H9 (cell line): ENCODE data around the gene KAZN. TPM values are rescaled to one million over a fixed set of nuclear protein-coding genes. Genes with fewer than 3 reads are reported as not detected.

Experiments
- DNase-seq: peaks from one replicate; pipeline ENCODE4 v3.0.0-alpha.2; 2017
- H2AFZ ChIP-seq: one replicate; pipeline ENCODE4 v1.6.1; 2013; ENCODE audit warnings: mild to moderate bottlenecking, low read length, control low read depth, moderate library complexity
- H2AK5ac ChIP-seq: 2 replicates; pipeline ENCODE4 v1.6.1; 2013; ENCODE audit warnings: low read length, control low read depth, mixed read lengths; ENCODE audit not compliant: insufficient read length
- H2BK120ac ChIP-seq: one replicate; pipeline ENCODE4 v1.6.1; 2013; ENCODE audit warnings: low read depth, mild to moderate bottlenecking, low read length, control low read depth, inconsistent platforms; ENCODE audit not compliant: poor library complexity, severe bottlenecking
- H2BK12ac ChIP-seq: 2 replicates; pipeline ENCODE4 v1.6.1; 2013; ENCODE audit warnings: low read length, control low read depth, mixed read lengths, low read depth; ENCODE audit not compliant: insufficient read length
- H2BK15ac ChIP-seq: 2 replicates; pipeline ENCODE4 v1.6.1; 2013; ENCODE audit warnings: low read depth, low read length, control low read depth
- H2BK20ac ChIP-seq: one replicate; pipeline ENCODE4 v1.6.1; 2013; ENCODE audit warnings: low read depth, mild to moderate bottlenecking, low read length, control low read depth, inconsistent platforms; ENCODE audit not compliant: poor library complexity, severe bottlenecking
- H2BK5ac ChIP-seq: 2 replicates; pipeline ENCODE4 v1.6.1; 2013; ENCODE audit warnings: low read length, control low read depth, mixed read lengths; ENCODE audit not compliant: insufficient read length
- H3K14ac ChIP-seq: 2 replicates; pipeline ENCODE4 v1.6.1; 2013; ENCODE audit warnings: low read length, control low read depth; ENCODE audit not compliant: insufficient read depth
- H3K18ac ChIP-seq: 2 replicates; pipeline ENCODE4 v1.6.1; 2013; ENCODE audit warnings: low read depth, mild to moderate bottlenecking, mixed read lengths, low read length, control low read depth; ENCODE audit not compliant: insufficient read length
- H3K23ac ChIP-seq: 2 replicates; pipeline ENCODE4 v1.6.1; 2013; ENCODE audit warnings: low read length, control low read depth, mixed read lengths, low read depth; ENCODE audit not compliant: insufficient read length
- H3K23me2 ChIP-seq: 2 replicates; pipeline ENCODE4 v1.6.1; 2013; ENCODE audit warnings: low read depth, mild to moderate bottlenecking, mixed read lengths, low read length, control low read depth; ENCODE audit not compliant: insufficient read length, poor library complexity, severe bottlenecking
- H3K27ac ChIP-seq: 2 replicates; pipeline ENCODE4 v1.5.1; 2013; ENCODE audit warnings: low read length, control low read depth, mixed read lengths, low read depth; ENCODE audit not compliant: insufficient read length
- H3K27me3 ChIP-seq: 2 replicates; pipeline ENCODE4 v1.6.1; 2013; ENCODE audit warnings: low read length, control low read depth, inconsistent platforms; ENCODE audit not compliant: insufficient read depth
- H3K4ac ChIP-seq: 2 replicates; pipeline ENCODE4 v1.6.1; 2013; ENCODE audit warnings: low read depth, mild to moderate bottlenecking, control low read depth, inconsistent platforms, low read length, moderate library complexity
- H3K4me1 ChIP-seq: 2 replicates; pipeline ENCODE4 v1.6.1; 2013; ENCODE audit warnings: low read length, control low read depth, inconsistent platforms; ENCODE audit not compliant: insufficient read depth
- H3K4me2 ChIP-seq: 2 replicates; pipeline ENCODE4 v1.6.1; 2013; ENCODE audit warnings: low read length, control low read depth, mixed read lengths; ENCODE audit not compliant: insufficient read length, insufficient read depth
- H3K56ac ChIP-seq: 2 replicates; pipeline ENCODE4 v1.6.1; 2013; ENCODE audit warnings: low read depth, mild to moderate bottlenecking, mixed read lengths, low read length, control low read depth; ENCODE audit not compliant: insufficient read length
- H3K79me1 ChIP-seq: 2 replicates; pipeline ENCODE4 v1.6.1; 2013; ENCODE audit warnings: low read depth, mild to moderate bottlenecking, moderate library complexity, low read length, control low read depth, inconsistent platforms; ENCODE audit not compliant: insufficient read depth, poor library complexity, severe bottlenecking
- H3K79me2 ChIP-seq: 2 replicates; pipeline ENCODE4 v1.6.1; 2013; ENCODE audit warnings: low read length, control low read depth, inconsistent platforms; ENCODE audit not compliant: insufficient read depth
- H3K9ac ChIP-seq: 2 replicates; pipeline ENCODE4 v1.6.1; 2013; ENCODE audit warnings: low read length, control low read depth, mixed read lengths; ENCODE audit not compliant: insufficient read length; ENCODE audit errors: extremely low read depth
- H3K9me3 ChIP-seq: one replicate; pipeline ENCODE4 v1.6.1; 2013; ENCODE audit warnings: low read depth, low read length, inconsistent platforms; ENCODE audit not compliant: control insufficient read depth
- H3T11ph ChIP-seq: one replicate; pipeline ENCODE4 v1.6.1; 2013; ENCODE audit warnings: mild to moderate bottlenecking, low read length, control low read depth, inconsistent platforms
- H4K20me1 ChIP-seq: one replicate; pipeline ENCODE4 v1.6.1; 2013; ENCODE audit not compliant: control insufficient read depth, insufficient read length, insufficient read depth
- H4K5ac ChIP-seq: 2 replicates; pipeline ENCODE4 v1.6.1; 2013; ENCODE audit warnings: low read depth, mild to moderate bottlenecking, mixed read lengths, low read length, control low read depth; ENCODE audit not compliant: insufficient read length
- H4K8ac ChIP-seq: replicated peaks from 2 replicates; pipeline ENCODE4 v1.6.1; 2013; ENCODE audit warnings: low read length, control low read depth, mixed read lengths, low read depth; ENCODE audit not compliant: insufficient read length
- H4K91ac ChIP-seq: 2 replicates; pipeline ENCODE4 v1.6.1; 2013; ENCODE audit warnings: low read depth, mild to moderate bottlenecking, moderate library complexity, mixed read lengths, low read length, control low read depth; ENCODE audit not compliant: insufficient read length
- H3K27ac Mint-ChIP-seq, 3 experiments: 2 replicates in 2 of 3; 3 replicates in 1 of 3; pipeline ENCODE4 v1.8.0; 2020 to 2021; ENCODE audit warnings: mixed read lengths in 3 of 3, mild to moderate bottlenecking in 1 of 3, moderate library complexity in 1 of 3
- H3K27me3 Mint-ChIP-seq: 2 replicates; pipeline ENCODE4 v1.8.0; 2021; ENCODE audit warnings: low read depth, mild to moderate bottlenecking, moderate library complexity, mixed read lengths
- H3K36me3 Mint-ChIP-seq, 3 experiments: 2 replicates in 2 of 3; 3 replicates in 1 of 3; pipeline ENCODE4 v1.8.0; 2020 to 2021; ENCODE audit warnings: low read depth in 3 of 3, mixed read lengths in 3 of 3; ENCODE audit not compliant: insufficient read depth in 1 of 3
- H3K4me1 Mint-ChIP-seq, 2 experiments: 2 replicates each; pipeline ENCODE4 v1.8.0; 2020; ENCODE audit warnings: mixed read lengths in 2 of 2
- H3K4me3 Mint-ChIP-seq, 2 experiments: 2 replicates in 1 of 2; 3 replicates in 1 of 2; pipeline ENCODE4 v1.8.0; 2020 to 2021; ENCODE audit warnings: mild to moderate bottlenecking in 2 of 2, mixed read lengths in 2 of 2, moderate library complexity in 1 of 2
- H3K9me3 Mint-ChIP-seq, 2 experiments: 2 replicates in 1 of 2; 3 replicates in 1 of 2; pipeline ENCODE4 v1.8.0; 2020; ENCODE audit warnings: mild to moderate bottlenecking in 2 of 2, mixed read lengths in 2 of 2, moderate library complexity in 1 of 2
- CTCF ChIP-seq: fragments of 200-600 bp; sonication (generic); conservative IDR thresholded peaks from 3 replicates; pipeline ENCODE4 v1.8.0; 2021; ENCODE audit warnings: antibody characterized with exemption, mild to moderate bottlenecking
- WGBS: extraction: QIAGEN DNeasy Blood & Tissue Kit; methylation state at CpG from one replicate; pipeline ENCODE4 v1.1.7; 2013; ENCODE audit warnings: missing lambda C conversion rate, low lambda C conversion rate, mixed read lengths; ENCODE audit not compliant: insufficient read length; ENCODE audit errors: extremely low coverage; 5-methylcytosine and 5-hydroxymethylcytosine counted together
- total RNA-seq: library from RNA; stranded (reverse); gene quantifications from 2 replicates; pipeline ENCODE4 v1.2.1, GENCODE V29; 2021

Gene KAZN
- total RNA-seq, 1 experiment from 2014 or later = 7.6 TPM

GRCh38 chr1:15100880-15101760, 502.6 kb downstream of the KAZN start:
- no peak for TF ChIP-seq CTCF
- H3K4me1 Mint-ChIP-seq = peaks cover 14 to 18% of the 10 kb centered on the region in 2 experiments

More at GRCh38 chr1:15100880-15101760, 502.6 kb downstream of the KAZN start:
- H4K8ac ChIP-seq = no peak overlapping the region
- no peak overlapping the region for H3K23ac ChIP-seq
- no peak overlapping the region for H3K4ac ChIP-seq
- Mint-ChIP-seq H3K27ac (no peak overlapping the region; a peak in 1 of 7 replicates), H3K9me3 (no peaks in the 10 kb centered on the region; a peak in 1 of 5 replicates), H3K27me3 (peaks cover 42% of the 10 kb centered on the region), H3K4me3 (no peak overlapping the region), H3K36me3 (no peaks in the 10 kb centered on the region)
- no peaks in the 10 kb centered on the region for H3K9me3 ChIP-seq
- no peak overlapping the region for H2BK15ac ChIP-seq
- no peak overlapping the region for H3K9ac ChIP-seq
- no peak overlapping the region for H3K14ac ChIP-seq
- no peaks in the 10 kb centered on the region for H3K23me2 ChIP-seq
- H3K18ac ChIP-seq = no peak overlapping the region
- no peak overlapping the region for H2AFZ ChIP-seq
- H3K27me3 ChIP-seq = peaks cover 3% of the 10 kb centered on the region; the same call in 1 of the 2 replicates
- no peaks in the 10 kb centered on the region for H3K79me1 ChIP-seq
- H3K4me1 ChIP-seq = 0 out of 2 replicates have a peak, but pooled peaks cover 3% of the 10 kb centered on the region
- H2BK5ac ChIP-seq = no peak overlapping the region
- no peak overlapping the region for H3K4me2 ChIP-seq
- no peak overlapping the region for H2AK5ac ChIP-seq
- no peak overlapping the region for H2BK120ac ChIP-seq
- H4K5ac ChIP-seq = no peak overlapping the region
- H2BK12ac ChIP-seq = no peak overlapping the region
- no peak overlapping the region for H4K91ac ChIP-seq
- DNase-seq = no peak
- no peak overlapping the region for H3K56ac ChIP-seq
- no CpG with 5 or more reads among the region's 21 CpGs for WGBS
- no peaks in the 10 kb centered on the region for H4K20me1 ChIP-seq
- H3T11ph ChIP-seq = no peak overlapping the region
- no peaks in the 10 kb centered on the region for H3K79me2 ChIP-seq
- H3K27ac ChIP-seq = no peak overlapping the region
- H2BK20ac ChIP-seq = no peak overlapping the region
